Measurements from ENCODE around the gene LPP. TPM values are rescaled to one million over a fixed set of nuclear protein-coding genes. Genes with fewer than 3 reads are reported as not detected.

LPP gene
- total and polyA plus RNA-seq, 8 donors, result 4.9 to 84.4 (median 45.9) TPM

- DNase-seq (no peak), ATAC-seq (no peak), FAIRE-seq (no peak)
- 89 to 90% methylated on average over 3 of the region's 3 CpGs for WGBS, 2 donors
- H3K27me3 ChIP-seq, result no peaks in the 10 kb centered on the region
- H3K4me3 ChIP-seq, result no peak overlapping the region
- intact Hi-C loops (cut with DNase I), result no loop called here
- TF ChIP-seq CTCF (IDR thresholded peaks at IDR 0.05), result no peak
- H3K36me3 ChIP-seq, result no peaks in the 10 kb centered on the region
- H3K4me1 ChIP-seq, result peaks cover 0 to 7% (median 0%) of the 10 kb centered on the region in 3 donors
- H3K27ac ChIP-seq, result no peak overlapping the region
- H3K9me3 ChIP-seq, result no peaks in the 10 kb centered on the region
These were observed 314.7 kb downstream of the LPP start for GRCh38 chr3:188468662-188469061.

GRCh38 chr3:188469228-188469885, 315.4 kb downstream of the LPP start:
- FAIRE-seq (no peak), DNase-seq (no peak), ATAC-seq (peak in 1 of 4 donors; percentile 73)
- no peak overlapping the region for H3K27ac ChIP-seq
- peaks cover 0 to 7% (median 0%) of the 10 kb centered on the region in 3 donors for H3K4me1 ChIP-seq
- no peaks in the 10 kb centered on the region for H3K9me3 ChIP-seq
- H3K4me3 ChIP-seq, result no peak overlapping the region
- intact Hi-C loops (cut with DNase I), result no loop called here
- WGBS, 2 donors, result 62 to 68% methylated on average over 10 of the region's 10 CpGs
- TF ChIP-seq CTCF (IDR thresholded peaks at IDR 0.05), result no peak
- H3K36me3 ChIP-seq, result no peaks in the 10 kb centered on the region
- no peaks in the 10 kb centered on the region for H3K27me3 ChIP-seq

DNA sequence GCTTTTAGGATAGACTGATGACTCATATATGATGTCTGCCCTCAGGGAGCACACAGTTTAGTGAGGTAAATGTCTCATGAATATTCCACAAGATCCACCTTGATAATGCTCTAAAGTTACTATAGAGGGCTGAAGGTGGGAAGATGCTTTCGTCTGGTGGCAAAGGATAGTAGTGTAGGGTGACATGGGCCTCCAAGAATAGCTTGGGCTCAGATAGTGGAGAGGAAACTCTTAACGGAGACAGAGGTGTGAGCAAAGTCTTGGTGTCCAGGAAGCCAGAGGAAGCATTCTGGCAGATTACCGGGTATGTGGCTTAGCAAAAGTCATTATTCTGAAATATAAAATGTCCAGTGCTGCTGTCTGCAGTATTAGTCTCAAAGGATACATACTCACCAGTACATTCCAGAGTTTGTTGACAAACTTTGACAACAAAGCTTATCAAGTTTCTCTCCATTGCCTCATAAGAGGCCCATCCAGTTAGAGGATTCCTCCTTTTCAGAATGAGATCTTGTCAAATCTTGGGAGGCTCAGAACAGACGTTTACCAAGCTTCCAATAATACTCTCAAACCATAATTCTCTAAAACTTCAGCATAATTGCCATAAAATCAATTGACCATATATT, 316.7 kb downstream of the LPP start:
- intact Hi-C loops (cut with DNase I), result no loop called here
- FAIRE-seq (no peak), DNase-seq (no peak), ATAC-seq (no peak)
- Histone ChIP-seq H3K9me3 (no peaks in the 10 kb centered on the region), H3K27me3 (no peaks in the 10 kb centered on the region), H3K36me3 (no peaks in the 10 kb centered on the region), H3K27ac (no peak overlapping the region), H3K4me3 (no peak overlapping the region), H3K4me1 (peaks cover 0 to 7% (median 0%) of the 10 kb centered on the region in 3 donors)
- 94 to 95% methylated on average over 4 of the region's 4 CpGs for WGBS, 2 donors
- TF ChIP-seq CTCF (IDR thresholded peaks at IDR 0.05), result no peak

DNA sequence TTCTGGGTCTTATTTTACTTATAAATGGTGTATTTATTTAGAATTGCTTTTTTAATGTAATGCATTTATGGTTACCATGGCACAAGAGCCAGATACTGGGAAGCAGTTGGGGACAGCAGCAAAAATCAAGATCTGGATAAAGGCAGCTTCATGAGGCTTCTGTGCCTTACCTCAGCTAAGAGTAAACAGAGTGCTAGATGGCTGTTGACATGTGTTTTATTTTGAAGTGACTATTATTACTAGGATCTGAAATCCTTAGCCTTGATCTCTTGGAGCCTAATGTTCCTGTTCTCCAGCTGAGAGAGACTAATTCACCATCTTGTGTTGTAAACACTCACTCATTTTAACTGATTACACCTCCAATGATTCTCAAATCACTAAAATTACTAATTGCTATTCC, 317.8 kb downstream of the LPP start:
- H3K4me1 ChIP-seq, result peaks cover 0 to 12% (median 0%) of the 10 kb centered on the region in 3 donors
- H3K4me3 ChIP-seq, result no peak overlapping the region
- intact Hi-C loops (cut with DNase I), result no loop called here
- peak in 3 of 4 donors; percentile 16 to 56 (median 31) for ATAC-seq
- no peaks in the 10 kb centered on the region for H3K27me3 ChIP-seq
- no peak overlapping the region for H3K27ac ChIP-seq
- H3K9me3 ChIP-seq, result no peaks in the 10 kb centered on the region
- DNase-seq, result no peak
- H3K36me3 ChIP-seq, result no peaks in the 10 kb centered on the region
- no peak for TF ChIP-seq CTCF (IDR thresholded peaks at IDR 0.05)
- FAIRE-seq, result no peak

- TF ChIP-seq CTCF (IDR thresholded peaks at IDR 0.05), result no peak
- WGBS, 2 donors, result 93 to 97% methylated on average over 1 of the region's 1 CpG
- FAIRE-seq (no peak), ATAC-seq (no peak), DNase-seq (no peak)
- Histone ChIP-seq H3K27me3 (no peaks in the 10 kb centered on the region), H3K4me3 (no peak overlapping the region), H3K4me1 (peaks cover 0 to 12% (median 0%) of the 10 kb centered on the region in 3 donors), H3K9me3 (no peaks in the 10 kb centered on the region), H3K36me3 (no peaks in the 10 kb centered on the region), H3K27ac (no peak overlapping the region)
- intact Hi-C loops (cut with DNase I), result no loop called here
These were observed 318.4 kb downstream of the LPP start for GRCh38 chr3:188472336-188472735.
